IMR-90 (cell line): ENCODE results near the gene POLR1B. TPM values are rescaled to one million over a fixed set of nuclear protein-coding genes. Genes with fewer than 3 reads are reported as not detected.

Experiments
- ATAC-seq: fragments of 200-7000 bp; cut with Tn5 transposase; 2 replicates; pipeline ENCODE4 v1.9.1; 2020; ENCODE audit warnings: low read depth, mild to moderate bottlenecking, moderate library complexity
- BruUV-seq: library from RNA; stranded (reverse); fragments of 400-500 nt; replicated peaks from 2 replicates; lab custom pipeline; 2021; lab: Mats Ljungman, UMichigan
- CTCF ChIA-PET: fragments of 300-600 bp; formaldehyde crosslinking; extraction: SDS; loops from one replicate; lab custom pipeline; 2021; ENCODE audit warnings: antibody characterized with exemption; lab: Yijun Ruan, JAX
- POLR2A ChIA-PET: fragments of 300-600 bp; sonication (Branson Sonifier 250); formaldehyde crosslinking; loops from one replicate; lab custom pipeline; 2022; ENCODE audit warnings: antibody characterized with exemption; ENCODE audit not compliant: unreplicated experiment; lab: Charles Lee
- DNase-seq: peaks from one replicate; pipeline ENCODE4 v3.0.0; 2013
- H2AFZ ChIP-seq: replicated peaks from 2 replicates; pipeline ENCODE3; 2013; ENCODE audit warnings: low read length, mild to moderate bottlenecking; ENCODE audit not compliant: poor library complexity
- H2AK5ac ChIP-seq: 2 replicates; pipeline ENCODE4 v1.6.1; 2013; ENCODE audit warnings: low read depth, low read length, inconsistent platforms
- H2AK9ac ChIP-seq: replicated peaks from 2 replicates; pipeline ENCODE3; 2013; ENCODE audit warnings: mild to moderate bottlenecking, low read depth, low read length, moderate library complexity; ENCODE audit not compliant: poor library complexity
- H2BK120ac ChIP-seq: 2 replicates; pipeline ENCODE4 v1.6.1; 2013; ENCODE audit warnings: low read depth, low read length, inconsistent platforms
- H2BK15ac ChIP-seq: 3 replicates; pipeline ENCODE4 v1.6.1; 2013; ENCODE audit warnings: low read depth, low read length, inconsistent platforms
- H2BK20ac ChIP-seq: 2 replicates; pipeline ENCODE4 v1.6.1; 2013; ENCODE audit warnings: low read depth, mild to moderate bottlenecking, inconsistent platforms, low read length, moderate library complexity
- H2BK5ac ChIP-seq: 2 replicates; pipeline ENCODE4 v1.6.1; 2013; ENCODE audit warnings: mild to moderate bottlenecking, low read depth, low read length, inconsistent platforms; ENCODE audit not compliant: poor library complexity, severe bottlenecking
- H3K14ac ChIP-seq: replicated peaks from 2 replicates; pipeline ENCODE4 v1.6.1; 2013; ENCODE audit warnings: low read depth, low read length, inconsistent platforms
- H3K18ac ChIP-seq: 2 replicates; pipeline ENCODE4 v1.6.1; 2013; ENCODE audit warnings: low read depth, low read length, control low read depth
- H3K23ac ChIP-seq: 2 replicates; pipeline ENCODE4 v1.6.1; 2013; ENCODE audit warnings: low read depth, low read length, inconsistent platforms
- H3K27ac ChIP-seq: 2 replicates; pipeline ENCODE4 v1.5.1; 2013; ENCODE audit warnings: mild to moderate bottlenecking, control low read depth, low read length; ENCODE audit not compliant: insufficient read depth
- H3K27me3 ChIP-seq: 2 replicates; pipeline ENCODE4 v1.6.1; 2013; ENCODE audit warnings: low read length; ENCODE audit not compliant: control insufficient read depth, insufficient read depth
- H3K36me3 ChIP-seq: 2 replicates; pipeline ENCODE4 v1.6.1; 2013; ENCODE audit warnings: low read length, mixed read lengths; ENCODE audit not compliant: control insufficient read depth, insufficient read depth
- H3K4ac ChIP-seq: 2 replicates; pipeline ENCODE4 v1.6.1; 2013; ENCODE audit warnings: low read depth, low read length, inconsistent platforms
- H3K4me1 ChIP-seq: 2 replicates; pipeline ENCODE4 v1.6.1; 2013; ENCODE audit warnings: low read length, mixed read lengths; ENCODE audit not compliant: control insufficient read depth, insufficient read depth
- H3K4me2 ChIP-seq: 2 replicates; pipeline ENCODE4 v1.6.1; 2013; ENCODE audit warnings: low read depth, mild to moderate bottlenecking, control low read depth, low read length, moderate library complexity
- H3K4me3 ChIP-seq: 2 replicates; pipeline ENCODE4 v1.5.1; 2013; ENCODE audit warnings: low read depth, mild to moderate bottlenecking, control low read depth, low read length, moderate library complexity; ENCODE audit not compliant: insufficient read depth
- H3K56ac ChIP-seq: 2 replicates; pipeline ENCODE4 v1.6.1; 2013; ENCODE audit warnings: low read length, inconsistent platforms; ENCODE audit not compliant: insufficient read depth; ENCODE audit errors: extremely low read depth
- H3K79me1 ChIP-seq, 2 experiments: 2 replicates each; pipeline ENCODE4 v1.6.1; 2013; ENCODE audit warnings: low read length in 2 of 2, inconsistent platforms in 1 of 2, low read depth in 1 of 2
- H3K9ac ChIP-seq: 2 replicates; pipeline ENCODE4 v1.6.1; 2013; ENCODE audit warnings: low read depth, low read length, control low read depth
- H3K9me1 ChIP-seq: 2 replicates; pipeline ENCODE4 v1.6.1; 2013; ENCODE audit warnings: low read length, inconsistent platforms; ENCODE audit not compliant: insufficient read depth
- H3K9me3 ChIP-seq: 2 replicates; pipeline ENCODE4 v1.6.1; 2013; ENCODE audit warnings: low read length; ENCODE audit not compliant: control insufficient read depth, insufficient read depth
- H4K20me1 ChIP-seq: 2 replicates; pipeline ENCODE4 v1.6.1; 2013; ENCODE audit warnings: low read length, inconsistent platforms; ENCODE audit not compliant: insufficient read depth
- H4K5ac ChIP-seq: 2 replicates; pipeline ENCODE4 v1.6.1; 2013; ENCODE audit warnings: mild to moderate bottlenecking, low read depth, low read length, control low read depth
- H4K8ac ChIP-seq, 2 experiments: 2 replicates each; pipeline ENCODE4 v1.6.1; 2013; ENCODE audit warnings: low read depth in 2 of 2, low read length in 2 of 2, control low read depth in 1 of 2, inconsistent platforms in 1 of 2
- H4K91ac ChIP-seq: 2 replicates; pipeline ENCODE4 v1.6.1; 2013; ENCODE audit warnings: low read depth, low read length, inconsistent platforms; ENCODE audit not compliant: insufficient read depth
- CEBPB ChIP-seq: IDR thresholded peaks from 2 replicates; pipeline ENCODE4 v1.6.1; 2012; ENCODE audit warnings: low read depth, low read length, improper control_type of control experiment
- CHD1 ChIP-seq: IDR thresholded peaks from 2 replicates; pipeline ENCODE4 v1.6.1; 2012; ENCODE audit warnings: low read depth, low read length, improper control_type of control experiment
- MAZ ChIP-seq: IDR thresholded peaks from 2 replicates; pipeline ENCODE4 v1.6.1; 2012; ENCODE audit warnings: low read depth, mild to moderate bottlenecking, low read length, improper control_type of control experiment, moderate library complexity, borderline replicate concordance
- NFE2L2 ChIP-seq: fragments of 150-350 bp; IDR thresholded peaks from 2 replicates; pipeline ENCODE4 v1.6.1; 2016; ENCODE audit warnings: low read depth, mild to moderate bottlenecking, low read length
- POLR2A ChIP-seq: IDR thresholded peaks from 2 replicates; pipeline ENCODE4 v1.6.1; 2012; ENCODE audit warnings: mild to moderate bottlenecking, low read depth, low read length
- RAD21 ChIP-seq: IDR thresholded peaks from 2 replicates; pipeline ENCODE4 v1.6.1; 2012; ENCODE audit warnings: low read length, improper control_type of control experiment
- RCOR1 ChIP-seq: IDR thresholded peaks from 2 replicates; pipeline ENCODE4 v1.6.1; 2012; ENCODE audit warnings: mild to moderate bottlenecking, low read length, improper control_type of control experiment; ENCODE audit not compliant: insufficient replicate concordance
- RFX5 ChIP-seq: IDR thresholded peaks from 2 replicates; pipeline ENCODE4 v1.8.0; 2012; ENCODE audit warnings: low read depth, mild to moderate bottlenecking, low read length, moderate library complexity
- SMC3 ChIP-seq: fragments of 150-350 bp; IDR thresholded peaks from 2 replicates; pipeline ENCODE4 v1.6.1; 2016; ENCODE audit warnings: low read depth, mild to moderate bottlenecking, antibody characterized with exemption, low read length, moderate library complexity
- WGBS, 2 experiments: methylation state at CpG; one replicate each; pipeline versions ENCODE4 v1.1.5 to v1.1.7; 2013; ENCODE audit warnings: missing lambda C conversion rate in 2 of 2; ENCODE audit not compliant: insufficient read length in 1 of 2; ENCODE audit errors: extremely low coverage in 2 of 2; 5-methylcytosine and 5-hydroxymethylcytosine counted together
- dilution Hi-C: fragments of 300-500 bp; cut with HindIII; formaldehyde crosslinking; loops from one replicate; pipeline ENCODE4 v1.14.3; 2018; ENCODE audit warnings: low sequenced_read_pairs; ENCODE audit not compliant: unreplicated experiment
- in situ Hi-C: fragments of 300-500 bp; cut with MboI; formaldehyde crosslinking; loops from 3 replicates; pipeline ENCODE4 v1.14.3; 2019; ENCODE audit warnings: low sequenced_read_pairs, inconsistent platforms, mixed read lengths
- intact Hi-C: fragments of 100-400 bp; cut with micrococcal nuclease; formaldehyde crosslinking; loops from 2 replicates; pipeline ENCODE4 v1.10.0; 2022
- polyA plus RNA-seq, 3 experiments: library from polyadenylated mRNA; depleted of rRNA; stranded (reverse); fragments of >200 nt; gene quantifications; 2 replicates each; pipeline ENCODE4 v1.2.3, GENCODE V29; 2012; ENCODE audit warnings: low replicate concordance in 1 of 3
- total RNA-seq: library from RNA; depleted of rRNA; stranded (reverse); fragments of >200 nt; gene quantifications from 2 replicates; pipeline ENCODE4 v1.2.3, GENCODE V29; 2012
- TF ChIP-seq, protein P1 (sequence below): fragments of 150-350 bp; IDR thresholded peaks from 2 replicates; pipeline ENCODE4 v1.6.1; 2016; ENCODE audit warnings: low read depth, mild to moderate bottlenecking, low read length, moderate library complexity, borderline replicate concordance

The POLR1B gene
- total and polyA plus RNA-seq, 2 of the 4 experiments (the other 2 are of a cell fraction): 10.5 to 24.6 TPM

DNA sequence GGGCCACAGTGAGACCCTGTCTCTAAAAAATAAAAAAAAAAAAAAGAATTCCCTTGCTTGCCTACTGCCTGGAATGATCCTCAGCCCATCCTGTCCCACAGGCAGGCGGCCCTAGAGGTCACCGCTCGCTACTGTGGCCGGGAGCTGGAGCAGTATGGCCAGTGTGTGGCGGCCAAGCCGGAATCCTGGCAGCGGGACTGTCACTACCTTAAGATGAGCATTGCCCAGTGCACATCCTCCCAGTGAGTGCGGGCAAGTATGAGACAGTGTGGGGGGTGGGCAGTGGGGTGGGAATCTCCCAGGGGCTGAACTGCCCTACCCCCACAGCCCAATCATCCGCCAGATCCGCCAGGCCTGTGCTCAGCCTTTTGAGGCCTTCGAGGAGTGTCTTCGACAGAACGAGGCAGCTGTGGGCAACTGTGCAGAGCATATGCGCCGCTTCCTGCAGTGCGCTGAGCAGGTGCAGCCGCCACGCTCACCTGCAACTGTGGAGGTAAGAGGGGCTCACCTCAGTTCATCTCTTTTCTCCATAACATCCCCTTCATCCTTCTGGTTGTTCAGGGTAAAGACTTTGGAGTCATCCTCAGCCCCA, 43.7 kb downstream of the POLR1B start:
- Histone ChIP-seq H3K14ac (no peak overlapping the region), H3K79me1 (peaks cover 5 to 37% of the 10 kb centered on the region in 2 experiments), H3K4me3 (no peak overlapping the region), H3K27ac (no peak overlapping the region), H3K23ac (no peak overlapping the region), H3K36me3 (peaks cover 8% of the 10 kb centered on the region), H3K9me3 (no peaks in the 10 kb centered on the region), H3K4me2 (no peak overlapping the region), H4K8ac (no peak overlapping the region), H4K5ac (no peak overlapping the region), H3K9ac (no peak overlapping the region), H3K4ac (no peak overlapping the region), H2AFZ (no peak overlapping the region), H2BK20ac (no peak overlapping the region), H4K20me1 (no peaks in the 10 kb centered on the region), H3K4me1 (peaks cover 6% of the 10 kb centered on the region), H3K9me1 (peaks cover 14% of the 10 kb centered on the region), H3K27me3 (no peaks in the 10 kb centered on the region), H2BK5ac (no peak overlapping the region), H3K18ac (no peak overlapping the region), H2AK9ac (no peak overlapping the region), H4K91ac (no peak overlapping the region), H2BK120ac (no peak overlapping the region), H2BK15ac (no peak overlapping the region), H3K56ac (no peak overlapping the region), H2AK5ac (no peak overlapping the region)
- intact Hi-C loops: no loop called here
- DNase-seq (no peak), ATAC-seq (no peak)
- ChIA-PET CTCF (interaction anchor here (0.8 kb wide), 1 partner anchor 99 kb away, joined by 3 read pairs; no protein-coding TSS in a partner anchor), POLR2A (interaction anchor here (0.6 kb wide), 1 partner anchor 153 kb away, joined by 4 read pairs; the partner anchor contains the start of gene RGPD8)
- no peak for TF ChIP-seq RAD21
- TF ChIP-seq MAZ: no peak
- TF ChIP-seq CHD1: no peak
- TF ChIP-seq, protein P1, sequence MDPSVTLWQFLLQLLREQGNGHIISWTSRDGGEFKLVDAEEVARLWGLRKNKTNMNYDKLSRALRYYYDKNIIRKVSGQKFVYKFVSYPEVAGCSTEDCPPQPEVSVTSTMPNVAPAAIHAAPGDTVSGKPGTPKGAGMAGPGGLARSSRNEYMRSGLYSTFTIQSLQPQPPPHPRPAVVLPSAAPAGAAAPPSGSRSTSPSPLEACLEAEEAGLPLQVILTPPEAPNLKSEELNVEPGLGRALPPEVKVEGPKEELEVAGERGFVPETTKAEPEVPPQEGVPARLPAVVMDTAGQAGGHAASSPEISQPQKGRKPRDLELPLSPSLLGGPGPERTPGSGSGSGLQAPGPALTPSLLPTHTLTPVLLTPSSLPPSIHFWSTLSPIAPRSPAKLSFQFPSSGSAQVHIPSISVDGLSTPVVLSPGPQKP: no peak
- TF ChIP-seq RCOR1: no peak
- no peak for TF ChIP-seq SMC3
- no peak for TF ChIP-seq POLR2A
- TF ChIP-seq RFX5: no peak
- no peak for TF ChIP-seq NFE2L2
- no peak for TF ChIP-seq CEBPB
- in situ Hi-C loops: no loop called here
- dilution Hi-C loops: no loop called here
- 98% methylated on average over 6 of the region's 18 CpGs; no CpG with 5 or more reads in 1 of the 2 experiments for WGBS, 2 experiments
- no TSS peak for BruUV-seq
